MM.1S (cell line): ENCODE results near the gene GCG.

Source experiments
- DNase-seq: peaks from one replicate; pipeline ENCODE4 v3.0.0-alpha.2; 2015
- H2AFZ ChIP-seq: fragments of 300-600 bp; sonication (generic); 2 replicates; pipeline ENCODE4 v1.6.0; 2016; ENCODE audit warnings: antibody characterized with exemption, low read length
- H3F3A ChIP-seq: fragments of 300-600 bp; sonication (generic); 2 replicates; pipeline ENCODE4 v1.6.1; 2016; ENCODE audit warnings: mild to moderate bottlenecking, antibody characterized with exemption, low read length, moderate library complexity, mixed read lengths; ENCODE audit not compliant: insufficient read depth
- H3K27ac ChIP-seq: fragments of 300-600 bp; sonication (generic); 2 replicates; pipeline ENCODE4 v1.5.1; 2016; ENCODE audit warnings: mild to moderate bottlenecking, low read length
- H3K27me3 ChIP-seq: fragments of 300-600 bp; sonication (generic); replicated peaks from 2 replicates; pipeline ENCODE4 v1.6.0; 2016; ENCODE audit warnings: low read length; ENCODE audit not compliant: insufficient read depth
- H3K36me3 ChIP-seq: fragments of 300-600 bp; sonication (generic); replicated peaks from 2 replicates; pipeline ENCODE4 v1.6.1; 2016; ENCODE audit warnings: mild to moderate bottlenecking, low read length, mixed read lengths; ENCODE audit not compliant: insufficient read depth
- H3K4me1 ChIP-seq: fragments of 300-600 bp; sonication (generic); 2 replicates; pipeline ENCODE4 v1.6.1; 2016; ENCODE audit warnings: low read length, mixed read lengths
- H3K4me2 ChIP-seq: fragments of 300-600 bp; sonication (generic); 2 replicates; pipeline ENCODE4 v1.6.0; 2016; ENCODE audit warnings: low read depth, low read length
- H3K4me3 ChIP-seq: fragments of 300-600 bp; sonication (generic); 2 replicates; pipeline ENCODE4 v1.5.1; 2016; ENCODE audit warnings: low read length, mixed read lengths
- H3K79me2 ChIP-seq: fragments of 300-600 bp; sonication (generic); 2 replicates; pipeline ENCODE4 v1.6.1; 2016; ENCODE audit warnings: mixed run types, low read length, mixed read lengths
- H3K9ac ChIP-seq: fragments of 300-600 bp; sonication (generic); 2 replicates; pipeline ENCODE4 v1.6.1; 2016; ENCODE audit warnings: low read length, mixed read lengths
- H3K9me2 ChIP-seq: fragments of 300-600 bp; sonication (generic); replicated peaks from 2 replicates; pipeline ENCODE4 v1.6.1; 2016; ENCODE audit warnings: mild to moderate bottlenecking, low read length, mixed read lengths; ENCODE audit not compliant: insufficient read depth
- H3K9me3 ChIP-seq: fragments of 300-600 bp; sonication (generic); replicated peaks from 2 replicates; pipeline ENCODE4 v1.6.1; 2016; ENCODE audit warnings: mild to moderate bottlenecking, low read length, mixed read lengths; ENCODE audit not compliant: insufficient read depth
- H4K20me1 ChIP-seq: fragments of 300-600 bp; sonication (generic); 2 replicates; pipeline ENCODE4 v1.6.1; 2016; ENCODE audit warnings: mild to moderate bottlenecking, low read length, moderate library complexity, mixed read lengths; ENCODE audit not compliant: insufficient read depth
- EZH2 ChIP-seq: fragments of 300-600 bp; sonication (generic); optimal IDR thresholded peaks from 2 replicates; pipeline ENCODE3; 2017; ENCODE audit warnings: low read depth, mild to moderate bottlenecking, antibody characterized with exemption, low read length, mixed read lengths
- EZH2phosphoT487 ChIP-seq: fragments of 300-600 bp; sonication (generic); IDR thresholded peaks from 2 replicates; pipeline ENCODE4 v1.6.1; 2018; ENCODE audit warnings: antibody characterized with exemption, low read length
- TF ChIP-seq, protein P1 (sequence below): fragments of 300-600 bp; sonication (generic); IDR thresholded peaks from 2 replicates; pipeline ENCODE4 v1.5.1; 2016; ENCODE audit warnings: antibody characterized with exemption, low read length, mixed read lengths

The GCG gene

DNA sequence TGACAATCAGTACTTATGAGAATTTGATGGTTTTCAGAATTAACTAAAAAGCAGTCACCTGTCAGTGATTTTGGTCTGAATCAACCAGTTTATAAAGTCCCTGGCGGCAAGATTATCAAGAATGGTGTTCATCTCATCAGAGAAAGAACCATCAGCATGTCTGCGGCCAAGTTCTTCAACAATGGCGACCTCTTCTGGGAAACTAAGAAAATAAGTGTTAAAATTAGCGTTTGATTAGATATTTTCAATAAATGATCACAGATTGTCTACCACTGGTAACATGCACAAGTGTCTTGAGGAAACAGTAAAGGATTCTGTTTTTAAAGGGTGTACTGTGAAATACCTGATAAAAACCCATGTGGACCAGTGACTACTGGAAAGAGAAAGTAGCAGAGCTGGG, 8.1 kb downstream of the GCG start:
- H3K79me2 ChIP-seq: no peaks in the 10 kb centered on the region
- TF ChIP-seq EZH2phosphoT487: no peak
- no peak for TF ChIP-seq EZH2
- TF ChIP-seq, protein P1, sequence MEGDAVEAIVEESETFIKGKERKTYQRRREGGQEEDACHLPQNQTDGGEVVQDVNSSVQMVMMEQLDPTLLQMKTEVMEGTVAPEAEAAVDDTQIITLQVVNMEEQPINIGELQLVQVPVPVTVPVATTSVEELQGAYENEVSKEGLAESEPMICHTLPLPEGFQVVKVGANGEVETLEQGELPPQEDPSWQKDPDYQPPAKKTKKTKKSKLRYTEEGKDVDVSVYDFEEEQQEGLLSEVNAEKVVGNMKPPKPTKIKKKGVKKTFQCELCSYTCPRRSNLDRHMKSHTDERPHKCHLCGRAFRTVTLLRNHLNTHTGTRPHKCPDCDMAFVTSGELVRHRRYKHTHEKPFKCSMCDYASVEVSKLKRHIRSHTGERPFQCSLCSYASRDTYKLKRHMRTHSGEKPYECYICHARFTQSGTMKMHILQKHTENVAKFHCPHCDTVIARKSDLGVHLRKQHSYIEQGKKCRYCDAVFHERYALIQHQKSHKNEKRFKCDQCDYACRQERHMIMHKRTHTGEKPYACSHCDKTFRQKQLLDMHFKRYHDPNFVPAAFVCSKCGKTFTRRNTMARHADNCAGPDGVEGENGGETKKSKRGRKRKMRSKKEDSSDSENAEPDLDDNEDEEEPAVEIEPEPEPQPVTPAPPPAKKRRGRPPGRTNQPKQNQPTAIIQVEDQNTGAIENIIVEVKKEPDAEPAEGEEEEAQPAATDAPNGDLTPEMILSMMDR: no peak
- H2AFZ ChIP-seq: no peak overlapping the region
- H3K9me3 ChIP-seq: no peaks in the 10 kb centered on the region
- H3K27ac ChIP-seq: no peak overlapping the region
- H4K20me1 ChIP-seq: no peaks in the 10 kb centered on the region
- H3K9ac ChIP-seq: no peak overlapping the region
- DNase-seq: no peak
- no peaks in the 10 kb centered on the region for H3K9me2 ChIP-seq
- no peak overlapping the region for H3K4me3 ChIP-seq
- H3K27me3 ChIP-seq: no peaks in the 10 kb centered on the region
- H3K4me2 ChIP-seq: no peak overlapping the region
- no peaks in the 10 kb centered on the region for H3K4me1 ChIP-seq
- H3K36me3 ChIP-seq: no peaks in the 10 kb centered on the region
- no peaks in the 10 kb centered on the region for H3F3A ChIP-seq

DNA sequence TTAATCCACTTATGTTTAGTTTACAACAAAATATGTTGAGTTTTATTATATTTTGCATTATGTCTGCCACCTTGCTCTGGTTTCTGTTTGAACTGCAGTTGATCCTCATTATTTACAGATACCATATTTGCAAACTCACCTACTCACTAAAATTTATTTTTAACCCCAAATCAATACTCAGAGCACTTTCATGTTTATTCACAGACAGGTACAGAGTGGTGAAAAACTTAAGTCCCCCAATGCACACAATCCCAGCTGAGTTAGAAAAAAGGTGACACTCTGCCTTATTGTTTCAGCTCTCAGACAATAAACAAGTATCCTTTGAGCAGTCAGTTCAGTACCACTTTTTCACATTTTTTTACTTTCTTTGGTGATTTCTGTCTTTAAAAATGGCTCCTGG, 13.7 kb downstream of the GCG start:
- H3K36me3 ChIP-seq: no peaks in the 10 kb centered on the region
- H4K20me1 ChIP-seq: no peaks in the 10 kb centered on the region
- no peaks in the 10 kb centered on the region for H3K4me1 ChIP-seq
- no peaks in the 10 kb centered on the region for H3F3A ChIP-seq
- no peaks in the 10 kb centered on the region for H3K9me2 ChIP-seq
- H2AFZ ChIP-seq: no peak overlapping the region
- no peak for DNase-seq
- no peak overlapping the region for H3K4me2 ChIP-seq
- H3K27me3 ChIP-seq: no peaks in the 10 kb centered on the region
- no peaks in the 10 kb centered on the region for H3K79me2 ChIP-seq
- no peak overlapping the region for H3K27ac ChIP-seq
- no peak overlapping the region for H3K4me3 ChIP-seq
- TF ChIP-seq EZH2 (no peak), EZH2phosphoT487 (no peak)
- TF ChIP-seq, protein P1: no peak
- H3K9ac ChIP-seq: no peak overlapping the region
- no peaks in the 10 kb centered on the region for H3K9me3 ChIP-seq

DNA sequence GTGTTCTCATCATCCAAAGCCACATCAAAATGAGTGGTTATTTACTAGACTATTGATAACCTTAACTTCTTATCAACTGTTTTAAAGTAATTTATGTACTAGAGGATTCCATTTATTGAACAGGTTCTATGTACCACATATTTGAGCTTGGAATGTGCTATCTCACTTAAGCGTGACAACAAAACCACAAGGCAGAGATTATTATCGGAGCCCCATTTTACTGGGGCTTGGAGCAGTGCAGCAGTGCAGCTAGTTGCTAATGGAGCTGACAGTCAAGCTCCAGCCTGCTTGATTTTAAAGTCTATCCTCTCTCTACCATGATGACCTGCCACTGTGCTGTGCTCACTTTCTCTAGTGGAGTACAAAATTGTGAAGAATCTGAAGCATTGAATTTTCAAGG, 24.6 kb downstream of the GCG start:
- no peak overlapping the region for H2AFZ ChIP-seq

More for the DNA sequence above, 24.6 kb downstream of the GCG start:
- Histone ChIP-seq H3K9me2 (no peaks in the 10 kb centered on the region), H3K9ac (no peak overlapping the region), H3K27ac (no peak overlapping the region), H3K4me3 (no peak overlapping the region), H3K36me3 (no peaks in the 10 kb centered on the region), H3K27me3 (no peaks in the 10 kb centered on the region), H3K4me2 (no peak overlapping the region), H3K79me2 (no peaks in the 10 kb centered on the region), H3K4me1 (peaks cover 12% of the 10 kb centered on the region), H3K9me3 (no peaks in the 10 kb centered on the region), H3F3A (no peaks in the 10 kb centered on the region), H4K20me1 (no peaks in the 10 kb centered on the region)
- no peak for DNase-seq
- TF ChIP-seq, protein P1: no peak
- TF ChIP-seq EZH2 (no peak), EZH2phosphoT487 (no peak)
